GM18867 (cell line): Measurements from ENCODE around the gene RBM26.
A peak's percentile ranks its signal among the peaks of the same experiment; 100 is the strongest.

Experiments
- ATAC-seq: cut with Tn5 transposase; IDR thresholded peaks from one replicate; pipeline ENCODE4 v1.9.1; 2021; ENCODE audit warnings: mild to moderate bottlenecking, moderate library complexity; ENCODE audit not compliant: unreplicated experiment

RBM26 gene

DNA sequence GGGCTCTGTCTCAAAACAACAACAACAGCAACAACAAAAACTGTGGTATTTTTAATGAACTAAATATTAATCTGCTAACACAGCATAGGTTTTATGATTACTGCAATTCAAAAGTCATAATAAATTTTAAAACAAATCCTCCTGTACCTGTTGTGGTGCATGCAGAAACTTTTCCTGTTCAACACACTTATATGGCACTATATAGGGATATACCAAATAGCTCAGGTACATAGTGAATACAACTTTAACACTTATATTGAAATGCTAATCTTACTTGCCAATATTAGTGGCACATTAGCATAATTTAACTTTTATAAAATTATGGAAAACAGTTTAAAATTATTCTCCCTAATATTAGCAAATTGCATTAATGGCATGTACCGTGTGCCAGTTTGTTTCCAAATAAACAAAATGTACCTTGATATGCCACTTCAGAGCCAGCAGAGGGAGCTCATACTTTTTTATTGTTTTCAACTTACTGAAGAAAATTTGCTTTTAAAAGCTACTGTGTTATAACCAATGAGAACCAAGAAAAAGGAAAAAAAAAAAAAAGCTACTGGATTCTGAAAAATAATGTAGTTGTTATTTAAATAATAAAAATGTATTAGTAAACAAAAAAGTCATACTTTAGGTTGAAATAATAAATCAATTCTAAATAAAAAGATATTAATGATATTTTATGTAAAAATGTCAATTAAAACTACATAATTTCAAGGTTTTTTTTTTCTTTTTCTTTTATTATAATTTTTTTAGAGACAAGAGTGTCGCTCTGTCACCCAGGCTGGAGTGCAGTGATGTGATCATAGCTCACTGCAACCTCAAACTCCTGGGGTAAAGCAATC lies 18.0 kb upstream of the RBM26 start:
- ATAC-seq = peak; percentile 89

DNA sequence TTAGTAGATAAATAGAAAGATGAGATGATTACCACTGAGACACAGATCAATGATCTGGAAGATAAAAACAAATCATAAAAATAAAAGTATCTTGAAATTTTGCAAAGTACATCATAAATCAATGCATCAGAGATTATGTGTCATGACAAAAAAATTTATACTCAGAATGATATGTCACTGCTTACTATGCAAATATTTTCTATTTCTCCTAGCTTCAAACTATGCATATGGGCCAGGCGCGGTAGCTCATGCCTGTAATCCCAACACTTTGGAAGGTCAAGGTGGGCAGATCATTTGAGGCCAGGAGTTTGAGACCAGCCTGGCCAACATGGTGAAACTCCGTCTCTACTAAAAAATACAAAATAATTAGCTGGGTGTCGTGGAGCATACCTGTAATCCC lies 17.3 kb upstream of the RBM26 start:
- no peak for ATAC-seq

DNA sequence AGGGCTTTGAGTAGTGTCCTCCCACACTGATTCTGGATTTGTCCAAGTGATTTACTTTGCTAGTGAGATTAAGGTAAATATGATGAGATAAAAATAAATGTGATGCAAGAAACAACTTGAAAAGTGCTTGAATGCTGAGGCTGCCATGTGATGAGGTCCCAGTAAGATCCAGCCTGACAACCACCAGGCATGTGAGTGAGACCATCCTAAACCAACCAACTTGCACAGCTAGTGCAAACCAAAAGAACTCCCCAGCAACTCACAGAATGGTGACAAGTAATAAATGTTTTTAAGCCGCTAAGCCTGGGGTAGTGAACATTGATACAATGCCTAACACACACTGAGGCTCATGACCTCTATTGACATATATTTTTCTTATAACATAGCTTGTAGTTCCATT lies 13.3 kb upstream of the RBM26 start:
- no peak for ATAC-seq

DNA sequence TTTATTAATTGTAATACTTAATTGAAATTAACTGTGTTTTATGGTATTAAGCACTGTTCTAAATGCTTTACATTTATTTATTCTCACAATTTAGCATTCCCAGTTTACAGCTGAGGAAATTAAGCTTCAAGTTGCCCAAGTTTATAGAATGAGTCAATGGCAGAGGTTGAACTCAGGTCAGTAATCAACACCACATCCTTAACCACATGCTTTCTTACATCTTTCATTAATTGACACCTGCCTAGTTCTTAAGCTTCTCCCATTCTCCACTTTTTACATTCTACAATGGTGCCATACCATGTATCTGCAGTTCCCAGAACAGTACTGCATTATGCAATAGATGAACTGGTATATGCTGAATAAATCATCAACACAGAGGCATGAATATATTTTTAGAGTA lies 11.7 kb upstream of the RBM26 start:
- no peak for ATAC-seq

GRCh38 chr13:79413521-79413920 lies 7.5 kb upstream of the RBM26 start:
- no peak for ATAC-seq

DNA sequence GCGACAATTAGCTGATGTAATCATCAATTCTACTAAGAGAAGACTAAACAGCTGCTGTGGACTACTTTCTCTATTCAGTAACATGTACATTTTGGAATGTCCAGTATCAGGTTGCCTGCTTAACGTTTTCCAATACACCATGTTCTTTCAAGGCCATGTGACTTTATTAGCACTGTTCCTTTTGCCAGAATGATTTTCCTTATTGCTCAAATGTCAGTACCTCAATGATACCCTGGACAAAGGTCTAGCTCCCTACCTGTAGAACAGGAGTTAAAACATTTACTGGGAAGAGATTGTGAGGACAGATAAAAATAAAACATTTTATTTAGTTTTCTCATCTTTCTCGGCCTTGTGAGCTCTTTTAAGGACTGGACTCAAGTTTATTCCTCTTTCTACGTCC lies 3.8 kb upstream of the RBM26 start:
- ATAC-seq = no peak

GRCh38 chr13:79407349-79407979 lies 1.4 kb upstream of the RBM26 start:
- no peak for ATAC-seq

- ATAC-seq = peak; percentile 34
These were observed 498 bp upstream of the RBM26 start for GRCh38 chr13:79406597-79406908.

GRCh38 chr13:79405501-79405830 lies 589 bp downstream of the RBM26 start:
- ATAC-seq = peak; percentile 44

DNA sequence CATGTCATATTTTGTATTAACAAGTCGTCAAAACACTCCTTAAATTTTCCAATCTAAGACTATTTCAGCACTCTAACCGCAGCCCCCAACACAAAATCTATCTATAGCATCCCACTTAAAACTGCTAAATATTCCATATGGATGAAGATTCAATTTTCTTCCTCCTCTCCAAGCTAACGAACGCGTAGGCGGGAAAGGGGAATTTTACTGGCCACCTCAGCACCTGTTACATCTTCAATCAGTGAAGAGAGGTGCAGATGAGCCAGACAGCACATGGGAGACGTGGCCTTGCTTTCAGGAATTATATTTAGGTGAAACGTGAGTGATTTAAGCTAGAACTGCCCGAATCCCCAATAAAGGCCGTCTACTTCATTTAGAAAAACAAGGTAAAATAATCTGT lies 1.1 kb downstream of the RBM26 start:
- no peak for ATAC-seq

GRCh38 chr13:79404361-79404760 lies 1.7 kb downstream of the RBM26 start:
- ATAC-seq = no peak

DNA sequence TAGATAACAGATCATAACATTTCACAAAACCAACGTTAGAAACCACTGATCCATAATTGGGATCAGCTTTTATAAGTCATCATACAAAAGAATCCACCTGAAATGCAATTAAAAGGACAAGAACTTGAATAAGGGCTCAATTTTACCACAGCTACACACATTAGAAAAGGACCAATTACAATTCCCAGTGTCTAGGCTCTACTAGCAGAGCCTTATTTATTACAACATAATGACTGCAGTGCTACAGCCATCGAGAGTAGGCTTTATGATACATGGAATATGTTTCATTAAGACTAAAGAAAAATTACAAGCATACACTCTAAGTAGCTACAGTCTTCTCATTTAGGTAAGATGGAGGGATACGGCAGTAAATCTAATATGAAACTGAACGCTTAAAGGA lies 2.9 kb downstream of the RBM26 start:
- ATAC-seq = no peak

DNA sequence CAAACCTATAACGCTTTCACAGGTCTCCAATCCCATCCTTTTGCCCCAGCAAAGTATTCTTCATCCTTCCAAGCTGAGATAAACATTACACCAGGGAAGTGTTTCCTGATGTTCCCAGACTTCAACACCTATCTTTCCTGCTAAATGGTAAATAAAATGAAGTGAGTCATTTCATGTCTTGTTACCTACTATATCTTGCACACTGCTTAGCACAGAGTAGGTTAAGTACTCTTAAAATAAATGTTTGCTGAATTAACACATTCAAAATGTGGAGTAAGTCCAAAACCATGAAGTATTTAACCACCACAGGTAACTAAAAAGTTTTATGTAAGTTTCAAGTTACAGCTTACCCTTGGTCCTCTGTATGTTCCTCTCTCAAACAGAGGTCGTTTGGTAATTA lies 3.4 kb downstream of the RBM26 start:
- no peak for ATAC-seq

DNA sequence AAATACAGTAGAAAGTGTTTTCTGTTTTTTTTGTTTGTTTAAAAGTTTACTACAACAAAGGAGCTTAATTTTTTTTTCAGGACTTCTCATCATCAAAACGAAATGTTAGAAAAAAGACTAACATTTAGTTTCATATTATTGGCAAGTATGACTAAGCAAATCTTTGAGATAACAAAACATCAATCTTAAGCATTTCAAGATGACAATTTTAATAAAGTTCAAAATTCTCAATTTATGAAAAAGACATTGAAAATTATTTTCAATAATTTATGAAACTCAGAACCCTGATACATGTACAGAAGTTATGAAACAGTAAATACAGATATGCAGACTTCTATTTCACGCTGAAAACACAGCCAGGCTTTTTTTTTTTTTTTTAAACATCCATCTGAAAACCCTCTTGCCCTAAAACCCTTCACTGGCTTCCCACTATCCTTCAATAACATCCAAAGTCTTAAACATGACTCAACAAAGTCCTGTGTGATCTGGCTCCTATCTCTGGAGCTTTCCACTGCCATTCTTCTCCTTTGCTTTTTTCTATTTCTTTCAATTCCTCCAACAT lies 3.9 kb downstream of the RBM26 start:
- no peak for ATAC-seq

- peak; percentile 39 for ATAC-seq
These were observed 4.6 kb downstream of the RBM26 start for GRCh38 chr13:79401259-79402070.

GRCh38 chr13:79398915-79399314 lies 7.1 kb downstream of the RBM26 start:
- ATAC-seq = no peak

GRCh38 chr13:79398127-79398526 lies 7.9 kb downstream of the RBM26 start:
- ATAC-seq = no peak

GRCh38 chr13:79395881-79396280 lies 10.2 kb downstream of the RBM26 start:
- ATAC-seq = no peak

DNA sequence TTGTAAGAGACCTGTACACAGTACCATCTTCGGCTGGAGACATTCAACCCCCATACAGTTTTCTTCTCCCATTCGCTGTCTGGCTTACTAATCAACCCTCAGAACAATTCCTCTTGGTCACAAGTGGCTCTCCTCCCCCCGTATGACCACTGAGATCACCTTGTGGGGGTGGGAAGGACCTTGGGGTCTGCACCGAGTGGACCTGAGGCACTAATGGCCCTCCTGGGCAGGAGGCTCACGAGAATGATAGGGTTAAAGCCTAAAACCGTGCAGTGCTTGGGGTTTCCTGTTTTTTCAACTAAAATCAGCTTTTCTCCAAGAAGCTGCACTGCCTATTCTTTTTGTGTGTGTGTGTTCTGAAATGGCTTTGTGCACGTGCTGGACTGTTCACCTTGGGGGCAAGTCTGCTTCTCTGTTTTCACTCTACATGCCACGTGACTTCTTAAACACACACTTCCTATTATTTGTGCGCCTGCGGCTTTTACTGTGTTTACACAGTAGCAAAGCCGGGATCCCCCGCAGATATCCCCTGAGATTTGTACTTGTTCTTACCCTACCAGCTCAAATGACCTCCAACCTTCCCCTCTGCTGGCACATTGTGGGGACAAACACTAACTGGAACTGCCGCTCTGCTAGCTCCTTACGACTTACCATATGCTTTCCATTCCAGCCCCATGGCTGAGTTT lies 12.3 kb downstream of the RBM26 start:
- peak; percentile 78 for ATAC-seq

- peak; percentile 48 for ATAC-seq
These were observed 13.0 kb downstream of the RBM26 start for GRCh38 chr13:79392882-79393563.

DNA sequence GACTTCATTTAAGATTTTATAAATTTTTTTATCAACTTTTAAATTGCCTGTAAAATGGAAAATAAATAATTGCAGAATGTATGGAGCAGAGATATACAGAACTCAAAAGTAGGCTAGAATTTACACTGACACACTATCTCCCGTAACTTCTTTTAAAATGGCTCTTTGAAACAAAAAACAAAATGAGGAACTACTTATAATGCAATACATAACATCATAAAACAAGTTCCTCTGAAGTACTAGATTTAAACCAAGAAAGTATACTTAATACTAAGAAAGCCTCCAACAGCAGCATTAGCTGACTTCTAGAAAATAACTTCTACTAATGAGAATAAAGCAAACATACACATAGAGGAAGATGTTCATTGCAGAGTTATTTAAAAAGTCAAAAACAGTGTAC lies 17.0 kb downstream of the RBM26 start:
- no peak for ATAC-seq
